Measurements from ENCODE around the gene FARP1. TPM values are rescaled to one million over a fixed set of nuclear protein-coding genes. Genes with fewer than 3 reads are reported as not detected.
A peak's percentile ranks its signal among the peaks of the same experiment; 100 is the strongest.

Gene FARP1
- total and polyA plus RNA-seq, 2 of the 13 experiments (the other 11 are each of a cell fraction or from before 2014, with no cell fraction given): 70.6 to 126 TPM

- no peak for TF ChIP-seq RBM22 (optimal IDR thresholded peaks at IDR 0.05; ENCODE audit: low read length)
Observed at GRCh38 chr13:98309569-98310335, 166.9 kb downstream of the FARP1 start (continued).

- Histone ChIP-seq H3K4me2 (ENCODE audit: low read depth, low read length) (peak overlapping the region; percentile 32; the same call in 1 of the 2 replicates), H3K4me1 (ENCODE audit: insufficient read depth, low read length) (peaks cover 90% of the 10 kb centered on the region), H3K9me3 (ENCODE audit: low read length) (no peaks in the 10 kb centered on the region), H3K79me2 (ENCODE audit: insufficient read depth, low read length) (peaks cover 79% of the 10 kb centered on the region), H2AFZ (ENCODE audit: low read length) (no peak overlapping the region), H3K27ac (ENCODE audit: extremely low read length, insufficient read depth, low read length) (peak overlapping the region; percentile 62), H3K9ac (ENCODE audit: insufficient read depth, low read depth, low read length) (no peak overlapping the region), H3K27me3 (ENCODE audit: control insufficient read depth in 1 of 2, insufficient read depth in 2 of 2, low read length in 2 of 2) (no peaks in the 10 kb centered on the region), H3K4me3 (replicated peaks in 1 of 3; ENCODE audit: insufficient read depth in 1 of 3, low read depth in 2 of 3, low read length in 3 of 3) (peak overlapping the region in 1 of 3 experiments; percentile 5; a peak in 1 of 6 replicates), H4K20me1 (ENCODE audit: insufficient read depth, low read length) (peaks cover 19% of the 10 kb centered on the region), H3K36me3 (replicated peaks in 1 of 2; ENCODE audit: control insufficient read depth in 1 of 2, insufficient read depth in 2 of 2, low read length in 2 of 2) (peaks cover 7 to 35% of the 10 kb centered on the region in 2 experiments)
- POLR2A ChIA-PET: interaction anchor here (1.0 to 1.5 kb wide), 2 partner anchors 10 to 45 kb away, joined by 5 read pairs; no protein-coding TSS in a partner anchor
- intact Hi-C loops (cut with micrococcal nuclease; ENCODE audit: unreplicated experiment) (no loop called here), in situ Hi-C loops (cut with HindIII; ENCODE audit: extremely low pct_ligation_motif_present, low pct_unique_long_range_greater_than_20kb) (no loop called here)
- BruUV-seq (replicated peaks): no TSS peak
- CTCF ChIA-PET (ENCODE audit: low intra/inter-chr PET ratio, low total read pairs): no interaction called here
- peak; percentile 93 for FAIRE-seq
- ATAC-seq: peak; percentile 57
- 60% methylated on average over 2 of the region's 2 CpGs for WGBS (ENCODE audit: low lambda C conversion rate)
- DNase-seq (ENCODE audit: low spot score): peak; percentile 62
- no peak for TF ChIP-seq MYNN (CRISPR knock-in tag; IDR thresholded peaks at IDR 0.05; ENCODE audit: low read depth)
- TF ChIP-seq ZNF629 (CRISPR knock-in tag; conservative IDR thresholded peaks at IDR 0.05): no peak
- no peak for TF ChIP-seq NKX3-1 (CRISPR knock-in tag; IDR thresholded peaks at IDR 0.05)
- TF ChIP-seq IKZF5 (CRISPR knock-in tag; IDR thresholded peaks at IDR 0.05): peak; percentile 77; the same call in 1 of the 2 replicates
- TF ChIP-seq KDM3A (CRISPR knock-in tag; IDR thresholded peaks at IDR 0.05; ENCODE audit: low read depth): 0 out of 2 replicates have a peak, but pooled peaks have one; percentile 30
- TF ChIP-seq NR2C2 (CRISPR knock-in tag; IDR thresholded peaks at IDR 0.05; ENCODE audit: borderline replicate concordance): peak; percentile 93
- peak; percentile 40; the same call in 1 of the 2 replicates for TF ChIP-seq HOXA3 (CRISPR knock-in tag; IDR thresholded peaks at IDR 0.05)
- no peak for TF ChIP-seq ZFP90 (CRISPR knock-in tag; IDR thresholded peaks at IDR 0.05; ENCODE audit: borderline replicate concordance)
- TF ChIP-seq THAP11 (CRISPR knock-in tag; IDR thresholded peaks at IDR 0.05): peak; percentile 41; the same call in 1 of the 2 replicates
- no peak for TF ChIP-seq KMT2A (CRISPR knock-in tag; IDR thresholded peaks at IDR 0.05)
- 0 out of 2 replicates have a peak, but pooled peaks have one; percentile 33 for TF ChIP-seq ZSCAN29 (CRISPR knock-in tag; conservative IDR thresholded peaks at IDR 0.05)
- peak; percentile 43; the same call in 1 of the 2 replicates for TF ChIP-seq ZNF652 (CRISPR knock-in tag; IDR thresholded peaks at IDR 0.05; ENCODE audit: borderline replicate concordance, low read depth)
- peak; percentile 61; the same call in 1 of the 2 replicates for TF ChIP-seq THRA (CRISPR knock-in tag; IDR thresholded peaks at IDR 0.05; ENCODE audit: borderline replicate concordance)
- no peak for TF ChIP-seq RFXANK (CRISPR knock-in tag; IDR thresholded peaks at IDR 0.05)
- no peak for TF ChIP-seq RAD51 (IDR thresholded peaks at IDR 0.05; ENCODE audit: borderline replicate concordance)
- TF ChIP-seq NPAS2 (CRISPR knock-in tag; IDR thresholded peaks at IDR 0.05; ENCODE audit: borderline replicate concordance): no peak
- TF ChIP-seq ELF3 (CRISPR knock-in tag; IDR thresholded peaks at IDR 0.05): peak; percentile 90
Observed at GRCh38 chr13:98310485-98311199, 167.7 kb downstream of the FARP1 start.

All from HepG2 (cell line).